IMR-90 (cell line): Measurements from ENCODE around the gene CDHR2.

Experiments
- BHLHE40 ChIP-seq: fragments of 150-350 bp; IDR thresholded peaks from 2 replicates; pipeline ENCODE4 v1.6.1; 2016; ENCODE audit warnings: mild to moderate bottlenecking, low read depth, low read length
- CEBPB ChIP-seq: IDR thresholded peaks from 2 replicates; pipeline ENCODE4 v1.6.1; 2012; ENCODE audit warnings: low read depth, low read length, improper control_type of control experiment
- CTCF ChIP-seq: conservative IDR thresholded peaks from 2 replicates; pipeline ENCODE4 v1.5.1; 2012; ENCODE audit warnings: mild to moderate bottlenecking, low read depth, low read length, improper control_type of control experiment
- MAFK ChIP-seq: IDR thresholded peaks from 2 replicates; pipeline ENCODE4 v1.6.1; 2012; ENCODE audit warnings: low read depth, low read length, improper control_type of control experiment
- MAZ ChIP-seq: IDR thresholded peaks from 2 replicates; pipeline ENCODE4 v1.6.1; 2012; ENCODE audit warnings: low read depth, mild to moderate bottlenecking, low read length, improper control_type of control experiment, moderate library complexity, borderline replicate concordance
- MXI1 ChIP-seq: IDR thresholded peaks from 2 replicates; pipeline ENCODE4 v1.6.1; 2012; ENCODE audit warnings: low read depth, mild to moderate bottlenecking, low read length, moderate library complexity, borderline replicate concordance
- NFE2L2 ChIP-seq: fragments of 150-350 bp; IDR thresholded peaks from 2 replicates; pipeline ENCODE4 v1.6.1; 2016; ENCODE audit warnings: low read depth, mild to moderate bottlenecking, low read length
- POLR2A ChIP-seq: IDR thresholded peaks from 2 replicates; pipeline ENCODE4 v1.6.1; 2012; ENCODE audit warnings: mild to moderate bottlenecking, low read depth, low read length
- RAD21 ChIP-seq: IDR thresholded peaks from 2 replicates; pipeline ENCODE4 v1.6.1; 2012; ENCODE audit warnings: low read length, improper control_type of control experiment
- RCOR1 ChIP-seq: IDR thresholded peaks from 2 replicates; pipeline ENCODE4 v1.6.1; 2012; ENCODE audit warnings: mild to moderate bottlenecking, low read length, improper control_type of control experiment; ENCODE audit not compliant: insufficient replicate concordance
- SMC3 ChIP-seq: fragments of 150-350 bp; IDR thresholded peaks from 2 replicates; pipeline ENCODE4 v1.6.1; 2016; ENCODE audit warnings: low read depth, mild to moderate bottlenecking, antibody characterized with exemption, low read length, moderate library complexity
- TF ChIP-seq, protein P1 (sequence below): fragments of 150-350 bp; IDR thresholded peaks from 2 replicates; pipeline ENCODE4 v1.6.1; 2016; ENCODE audit warnings: low read depth, mild to moderate bottlenecking, low read length, moderate library complexity, borderline replicate concordance

- TF ChIP-seq CTCF (no peak), RAD21 (no peak), SMC3 (no peak), POLR2A (no peak), MAFK (no peak), RCOR1 (no peak), CEBPB (no peak), BHLHE40 (no peak), MXI1 (no peak), NFE2L2 (no peak), MAZ (no peak)
- TF ChIP-seq, protein P1, sequence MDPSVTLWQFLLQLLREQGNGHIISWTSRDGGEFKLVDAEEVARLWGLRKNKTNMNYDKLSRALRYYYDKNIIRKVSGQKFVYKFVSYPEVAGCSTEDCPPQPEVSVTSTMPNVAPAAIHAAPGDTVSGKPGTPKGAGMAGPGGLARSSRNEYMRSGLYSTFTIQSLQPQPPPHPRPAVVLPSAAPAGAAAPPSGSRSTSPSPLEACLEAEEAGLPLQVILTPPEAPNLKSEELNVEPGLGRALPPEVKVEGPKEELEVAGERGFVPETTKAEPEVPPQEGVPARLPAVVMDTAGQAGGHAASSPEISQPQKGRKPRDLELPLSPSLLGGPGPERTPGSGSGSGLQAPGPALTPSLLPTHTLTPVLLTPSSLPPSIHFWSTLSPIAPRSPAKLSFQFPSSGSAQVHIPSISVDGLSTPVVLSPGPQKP, result no peak
Measured at GRCh38 chr5:176545737-176546509, 3.2 kb upstream of the CDHR2 start.
